ENCODE data around the gene EPHA4.
"Not testable (repeated sequence)": the region's sequence is repeated elsewhere in the genome, so short reads cannot be mapped to it uniquely, and the experiment has no call there.

EPHA4 gene

DNA sequence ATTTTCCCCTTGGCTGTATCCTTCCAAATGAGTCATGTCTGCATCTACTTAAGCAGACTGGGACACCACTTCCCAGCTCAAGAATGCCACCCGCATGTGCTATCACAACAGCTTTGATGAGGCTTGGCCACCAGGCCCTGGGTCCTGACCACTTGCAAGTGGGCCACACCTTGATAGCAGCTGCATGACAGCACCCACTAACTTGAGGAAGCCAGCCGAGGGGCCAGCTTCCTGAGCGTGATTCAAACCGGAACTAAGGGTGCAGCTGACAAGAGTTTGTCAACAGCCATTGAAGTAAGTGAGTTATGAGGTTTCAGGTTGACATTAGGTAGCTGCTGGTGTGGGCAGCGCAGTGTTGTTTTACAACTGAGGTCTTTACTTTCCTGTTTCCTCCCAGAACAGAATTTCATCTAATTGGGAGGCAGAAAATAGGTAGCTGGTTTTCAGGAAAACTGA lies 54.4 kb downstream of the EPHA4 start:
- TF ChIP-seq PAX5 (IDR thresholded peaks at IDR 0.05; ENCODE audit: insufficient read depth, low read length, severe bottlenecking) (no peak), POU2F2 (IDR thresholded peaks at IDR 0.05; ENCODE audit: low read depth, low read length) (no peak), POLR2A (IDR thresholded peaks at IDR 0.05; ENCODE audit: low read depth, low read length) (no peak), TAF1 (IDR thresholded peaks at IDR 0.05; ENCODE audit: low read depth, low read length) (no peak), POLR2AphosphoS5 (IDR thresholded peaks at IDR 0.05; ENCODE audit: low read depth, low read length) (no peak), SPI1 (IDR thresholded peaks at IDR 0.05; ENCODE audit: low read depth, low read length) (no peak)
- DNase-seq (ENCODE audit: insufficient read length, low spot score) = no peak
- peak; percentile 74 for FAIRE-seq

DNA sequence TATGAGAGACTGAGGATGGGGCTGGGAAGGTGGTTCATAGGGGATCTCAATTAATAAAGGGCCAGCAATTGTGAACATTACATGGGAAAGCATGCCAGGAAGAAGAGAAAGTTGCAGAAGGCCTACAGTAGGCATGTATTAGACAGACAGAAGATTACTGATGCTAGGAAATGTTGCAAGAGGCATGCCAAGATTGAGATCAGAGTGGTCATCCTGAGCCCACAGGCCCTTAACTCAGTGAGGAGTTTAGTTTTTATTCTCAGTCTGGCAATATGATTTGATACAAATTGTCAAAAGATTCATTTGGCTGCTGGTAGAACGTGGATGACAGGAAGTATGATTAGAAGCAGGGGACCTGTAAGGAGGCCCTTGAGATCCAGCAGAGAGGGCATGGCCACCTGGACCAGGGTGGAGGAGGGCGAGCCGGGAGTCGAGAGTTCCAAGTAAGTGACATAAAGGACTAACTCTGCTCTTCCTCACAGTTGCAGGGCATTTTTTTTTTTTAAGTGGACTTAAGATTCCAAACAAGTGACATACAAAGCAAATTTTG lies 54.9 kb downstream of the EPHA4 start:
- DNase-seq (ENCODE audit: insufficient read length, low spot score) = no peak
- no peak for FAIRE-seq

DNA sequence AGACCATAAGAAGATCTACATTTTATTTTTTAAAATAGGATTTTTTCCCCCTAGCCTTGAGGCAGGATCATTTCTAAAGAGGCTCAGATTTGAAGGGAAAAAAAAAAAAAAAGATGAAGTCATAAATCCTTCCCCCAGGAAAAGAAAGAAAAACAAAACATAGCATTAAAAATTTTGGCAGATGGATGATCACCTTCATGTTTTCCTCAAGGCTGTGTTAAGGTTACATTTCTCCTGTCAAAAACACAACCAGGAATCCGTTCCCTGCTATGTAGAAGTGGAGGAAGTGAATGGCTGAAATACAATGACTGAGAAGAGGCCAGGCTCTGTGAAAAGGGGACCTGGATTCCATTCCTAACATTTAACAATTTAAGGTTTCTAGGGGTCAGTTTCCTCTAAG lies 56.2 kb downstream of the EPHA4 start:
- FAIRE-seq = no peak
- TF ChIP-seq SPI1 (IDR thresholded peaks at IDR 0.05; ENCODE audit: low read depth, low read length) = no peak
- no peak for TF ChIP-seq PAX5 (IDR thresholded peaks at IDR 0.05; ENCODE audit: insufficient read depth, low read length, severe bottlenecking)
- TF ChIP-seq TAF1 (IDR thresholded peaks at IDR 0.05; ENCODE audit: low read depth, low read length) = no peak
- TF ChIP-seq POLR2AphosphoS5 (IDR thresholded peaks at IDR 0.05; ENCODE audit: low read depth, low read length) = no peak
- no peak for TF ChIP-seq POLR2A (IDR thresholded peaks at IDR 0.05; ENCODE audit: low read depth, low read length)
- TF ChIP-seq POU2F2 (IDR thresholded peaks at IDR 0.05; ENCODE audit: low read depth, low read length) = no peak
- no peak for DNase-seq (ENCODE audit: insufficient read length, low spot score)

More for the DNA sequence above, 54.9 kb downstream of the EPHA4 start:
- TF ChIP-seq POU2F2 (IDR thresholded peaks at IDR 0.05; ENCODE audit: low read depth, low read length) (no peak), SPI1 (IDR thresholded peaks at IDR 0.05; ENCODE audit: low read depth, low read length) (no peak), POLR2AphosphoS5 (IDR thresholded peaks at IDR 0.05; ENCODE audit: low read depth, low read length) (no peak), PAX5 (IDR thresholded peaks at IDR 0.05; ENCODE audit: insufficient read depth, low read length, severe bottlenecking) (no peak), POLR2A (IDR thresholded peaks at IDR 0.05; ENCODE audit: low read depth, low read length) (no peak), TAF1 (IDR thresholded peaks at IDR 0.05; ENCODE audit: low read depth, low read length) (no peak)

DNA sequence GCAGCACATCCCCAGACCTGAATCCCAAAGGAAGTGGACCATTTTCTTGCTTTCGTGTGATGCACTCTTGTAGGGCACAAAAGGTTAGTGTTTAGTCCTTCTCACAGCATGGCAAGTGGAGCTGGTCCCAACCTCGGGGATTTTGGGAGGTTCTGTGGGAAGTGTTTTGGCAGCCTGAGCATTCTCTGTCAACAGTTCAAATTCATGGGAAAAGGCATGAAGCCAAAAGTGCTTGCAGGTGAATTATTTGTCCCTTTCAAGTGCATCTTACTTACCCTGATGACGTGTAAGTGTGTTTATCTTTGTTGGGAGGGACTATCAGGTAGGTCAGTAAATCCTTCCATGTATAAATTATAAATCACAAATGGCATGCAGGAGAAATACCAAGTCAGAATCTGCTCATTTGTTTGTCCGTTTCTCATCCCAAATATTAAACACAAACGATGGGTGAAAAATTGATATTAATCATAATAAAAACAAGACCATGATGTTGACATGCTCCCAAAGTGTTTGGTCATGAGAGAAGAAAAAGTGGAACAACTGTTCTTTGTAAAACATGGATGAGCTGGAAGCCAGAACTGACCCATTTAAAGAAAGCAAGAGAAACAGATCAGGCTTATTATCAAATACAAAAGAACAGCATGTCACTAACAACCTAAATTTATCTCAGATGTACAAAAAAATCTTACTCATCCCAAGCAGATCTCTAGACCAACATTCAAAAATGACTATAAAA lies 57.6 kb downstream of the EPHA4 start:
- no peak for TF ChIP-seq PAX5 (IDR thresholded peaks at IDR 0.05; ENCODE audit: insufficient read depth, low read length, severe bottlenecking)
- TF ChIP-seq POU2F2 (IDR thresholded peaks at IDR 0.05; ENCODE audit: low read depth, low read length) = no peak
- no peak for TF ChIP-seq TAF1 (IDR thresholded peaks at IDR 0.05; ENCODE audit: low read depth, low read length)
- TF ChIP-seq POLR2A (IDR thresholded peaks at IDR 0.05; ENCODE audit: low read depth, low read length) = no peak
- no peak for TF ChIP-seq POLR2AphosphoS5 (IDR thresholded peaks at IDR 0.05; ENCODE audit: low read depth, low read length)
- TF ChIP-seq SPI1 (IDR thresholded peaks at IDR 0.05; ENCODE audit: low read depth, low read length) = no peak
- DNase-seq (ENCODE audit: insufficient read length, low spot score) = no peak
- no peak for FAIRE-seq

DNA sequence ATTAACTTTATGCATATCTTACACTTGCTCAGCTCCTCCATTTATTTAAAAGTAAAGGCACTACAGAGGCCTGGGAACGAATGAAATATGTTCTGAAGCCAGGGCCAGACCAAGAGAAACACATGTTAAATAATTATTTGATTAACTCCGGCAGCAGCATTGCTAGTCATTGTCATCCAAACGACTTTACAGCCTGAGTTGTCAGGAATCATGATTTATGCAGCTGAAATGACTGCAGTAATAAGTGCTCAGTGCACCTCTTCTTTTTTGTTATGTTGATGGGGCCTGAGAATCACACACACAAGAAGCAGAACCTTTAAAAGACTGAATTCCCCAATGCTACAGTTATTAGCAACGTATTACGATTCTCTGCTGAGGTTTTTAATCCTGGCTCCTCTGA lies 58.9 kb downstream of the EPHA4 start:
- TF ChIP-seq TAF1 (IDR thresholded peaks at IDR 0.05; ENCODE audit: low read depth, low read length) = no peak
- TF ChIP-seq SPI1 (IDR thresholded peaks at IDR 0.05; ENCODE audit: low read depth, low read length) = no peak
- no peak for TF ChIP-seq POU2F2 (IDR thresholded peaks at IDR 0.05; ENCODE audit: low read depth, low read length)
- no peak for TF ChIP-seq POLR2AphosphoS5 (IDR thresholded peaks at IDR 0.05; ENCODE audit: low read depth, low read length)
- no peak for TF ChIP-seq PAX5 (IDR thresholded peaks at IDR 0.05; ENCODE audit: insufficient read depth, low read length, severe bottlenecking)
- no peak for TF ChIP-seq POLR2A (IDR thresholded peaks at IDR 0.05; ENCODE audit: low read depth, low read length)
- FAIRE-seq = no peak
- no peak for DNase-seq (ENCODE audit: insufficient read length, low spot score)

DNA sequence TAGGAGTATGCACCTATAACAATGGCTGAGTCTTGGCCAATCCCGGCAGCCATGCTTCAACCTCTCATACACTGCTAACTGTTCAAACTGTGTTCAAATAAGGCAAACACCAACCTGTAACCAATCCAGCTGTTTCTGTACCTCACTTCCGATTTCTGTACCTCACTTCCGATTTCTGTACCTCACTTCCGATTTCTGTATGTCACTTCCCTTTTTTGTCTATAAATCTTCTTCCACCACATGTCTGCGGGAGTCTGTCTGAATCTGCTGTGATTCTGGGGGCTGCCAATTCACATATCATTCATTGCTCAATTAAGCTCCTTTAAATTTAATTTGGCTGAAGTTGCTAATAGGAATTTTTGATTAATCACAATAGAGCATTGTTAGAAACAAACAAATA lies 60.8 kb downstream of the EPHA4 start:
- not testable (repeated sequence) for FAIRE-seq; DNase-seq (ENCODE audit: insufficient read length, low spot score)
- TF ChIP-seq SPI1 (IDR thresholded peaks at IDR 0.05; ENCODE audit: low read depth, low read length) = peak; percentile 39; the same call in 1 of the 2 replicates

DNA sequence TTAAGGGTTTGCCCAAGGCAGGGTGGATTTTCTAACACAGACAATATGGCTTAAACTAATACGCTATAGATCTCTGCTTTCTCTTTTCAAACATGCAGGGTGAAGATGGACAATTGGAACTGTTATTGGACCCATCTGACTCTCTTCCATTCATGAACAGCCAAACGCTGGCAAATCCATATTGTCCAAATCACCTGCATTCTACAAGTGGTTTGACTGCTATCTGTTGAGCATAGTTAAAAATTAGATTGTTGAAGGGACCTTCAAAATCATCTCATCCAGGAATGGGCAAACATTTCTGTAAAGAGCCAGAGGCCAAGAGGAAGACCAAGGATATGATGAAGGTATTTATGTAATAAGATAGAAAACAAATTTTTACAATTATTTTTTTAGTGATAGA lies 65.6 kb downstream of the EPHA4 start:
- TF ChIP-seq SPI1 (IDR thresholded peaks at IDR 0.05; ENCODE audit: low read depth, low read length) (no peak), POLR2AphosphoS5 (IDR thresholded peaks at IDR 0.05; ENCODE audit: low read depth, low read length) (no peak), TAF1 (IDR thresholded peaks at IDR 0.05; ENCODE audit: low read depth, low read length) (no peak), PAX5 (IDR thresholded peaks at IDR 0.05; ENCODE audit: insufficient read depth, low read length, severe bottlenecking) (no peak), POU2F2 (IDR thresholded peaks at IDR 0.05; ENCODE audit: low read depth, low read length) (no peak), POLR2A (IDR thresholded peaks at IDR 0.05; ENCODE audit: low read depth, low read length) (no peak)
- FAIRE-seq = no peak
- DNase-seq (ENCODE audit: insufficient read length, low spot score) = no peak

DNA sequence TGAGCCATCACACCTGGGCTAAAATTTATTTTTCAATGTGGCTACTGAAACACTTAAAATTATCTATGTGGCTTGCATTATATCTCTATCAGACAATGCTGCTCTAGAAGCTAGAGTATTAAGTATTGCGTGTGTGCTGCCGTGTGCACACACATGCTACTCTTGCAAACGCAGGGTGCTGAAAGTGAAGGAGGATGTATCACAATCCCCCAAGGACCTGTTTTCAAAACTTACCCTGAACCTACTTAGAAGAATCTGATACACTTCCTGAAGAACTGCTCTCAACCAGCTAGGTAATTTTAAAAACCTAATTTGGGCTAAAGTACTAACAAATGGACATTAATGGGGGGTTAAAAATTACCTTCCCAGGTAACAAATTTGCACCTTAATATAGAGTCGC lies 66.5 kb downstream of the EPHA4 start:
- TF ChIP-seq POLR2A (IDR thresholded peaks at IDR 0.05; ENCODE audit: low read depth, low read length) = no peak
- TF ChIP-seq TAF1 (IDR thresholded peaks at IDR 0.05; ENCODE audit: low read depth, low read length) = no peak
- no peak for TF ChIP-seq POLR2AphosphoS5 (IDR thresholded peaks at IDR 0.05; ENCODE audit: low read depth, low read length)
- TF ChIP-seq POU2F2 (IDR thresholded peaks at IDR 0.05; ENCODE audit: low read depth, low read length) = no peak
- TF ChIP-seq SPI1 (IDR thresholded peaks at IDR 0.05; ENCODE audit: low read depth, low read length) = no peak
- FAIRE-seq = no peak

DNA sequence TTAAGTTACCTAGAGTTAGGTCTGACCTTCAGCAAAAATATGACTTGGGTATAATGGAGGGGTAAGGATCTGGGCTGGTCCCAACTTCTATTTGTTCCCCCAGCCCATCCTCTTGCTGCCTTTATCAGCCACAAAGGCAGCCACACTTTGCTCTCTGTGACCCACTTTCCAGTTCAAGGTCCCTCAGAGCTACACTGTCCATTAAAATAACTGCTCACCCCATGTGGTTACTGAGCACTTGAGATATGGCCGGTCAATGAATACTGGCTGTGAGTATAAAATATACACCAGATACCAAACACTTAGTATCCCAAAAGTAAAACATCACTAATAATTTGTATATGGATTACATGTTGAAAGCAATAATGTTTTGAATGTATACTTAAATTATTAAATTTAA lies 67.2 kb downstream of the EPHA4 start:
- TF ChIP-seq POU2F2 (IDR thresholded peaks at IDR 0.05; ENCODE audit: low read depth, low read length) = no peak
- TF ChIP-seq PAX5 (IDR thresholded peaks at IDR 0.05; ENCODE audit: insufficient read depth, low read length, severe bottlenecking) = no peak
- no peak for TF ChIP-seq TAF1 (IDR thresholded peaks at IDR 0.05; ENCODE audit: low read depth, low read length)
- TF ChIP-seq POLR2AphosphoS5 (IDR thresholded peaks at IDR 0.05; ENCODE audit: low read depth, low read length) = no peak
- TF ChIP-seq POLR2A (IDR thresholded peaks at IDR 0.05; ENCODE audit: low read depth, low read length) = no peak
- no peak for TF ChIP-seq SPI1 (IDR thresholded peaks at IDR 0.05; ENCODE audit: low read depth, low read length)
- FAIRE-seq = no peak
- no peak for DNase-seq (ENCODE audit: insufficient read length, low spot score)

More for the DNA sequence above, 66.5 kb downstream of the EPHA4 start:
- no peak for DNase-seq (ENCODE audit: insufficient read length, low spot score)
